T-helper 22 cell (primary cell): ENCODE data around the gene DMXL1.

ENCODE experiments used
- DNase-seq: peaks from one replicate; pipeline ENCODE4 v3.0.0-alpha.2; 2020; ENCODE audit warnings: low read depth

Gene DMXL1

GRCh38 chr5:119289438-119290044 is 218.7 kb downstream of the DMXL1 start:
- no peak for DNase-seq

GRCh38 chr5:119290161-119290569 is 219.3 kb downstream of the DMXL1 start:
- no peak for DNase-seq

- DNase-seq = no peak
These were observed 219.7 kb downstream of the DMXL1 start for GRCh38 chr5:119290607-119291006.

DNA sequence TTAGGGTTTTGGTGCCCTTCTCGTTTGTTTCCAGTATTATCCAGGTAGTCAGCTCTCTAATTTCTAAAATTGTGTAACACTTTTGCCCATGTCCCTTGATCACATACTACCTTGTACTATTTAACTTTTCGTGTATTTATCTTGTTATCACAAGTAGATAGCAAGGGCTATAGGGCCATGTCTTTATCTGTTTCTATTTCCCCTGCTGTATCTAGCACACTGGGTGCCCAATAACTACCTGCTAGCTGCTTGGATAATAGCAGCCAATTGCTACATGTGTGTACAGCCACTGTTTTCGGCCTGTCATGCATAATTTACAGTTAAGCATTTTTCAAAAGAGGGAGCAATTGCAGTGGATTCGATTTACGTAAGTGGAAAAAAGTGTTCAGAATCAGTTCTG is 220.2 kb downstream of the DMXL1 start:
- no peak for DNase-seq

DNA sequence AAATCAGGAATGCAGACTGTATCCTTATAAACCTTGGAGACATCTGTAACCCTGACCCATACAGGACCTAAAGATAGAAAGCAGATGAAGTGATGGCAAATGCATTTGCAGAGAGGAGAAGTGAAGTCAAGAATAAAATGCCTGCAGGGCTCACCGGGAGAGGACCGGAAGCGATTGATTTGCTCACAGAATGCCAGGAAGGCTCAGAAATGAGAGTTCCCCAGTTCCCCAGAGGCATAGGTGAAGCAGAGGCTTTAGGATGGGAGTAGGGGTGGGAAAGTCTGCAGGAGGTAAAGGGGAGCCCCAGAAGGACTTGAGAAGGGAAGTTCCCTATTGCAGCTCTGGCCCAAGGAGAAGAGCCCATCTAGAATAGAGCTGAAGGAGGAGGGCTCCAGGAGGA is 221.0 kb downstream of the DMXL1 start:
- DNase-seq = no peak

DNA sequence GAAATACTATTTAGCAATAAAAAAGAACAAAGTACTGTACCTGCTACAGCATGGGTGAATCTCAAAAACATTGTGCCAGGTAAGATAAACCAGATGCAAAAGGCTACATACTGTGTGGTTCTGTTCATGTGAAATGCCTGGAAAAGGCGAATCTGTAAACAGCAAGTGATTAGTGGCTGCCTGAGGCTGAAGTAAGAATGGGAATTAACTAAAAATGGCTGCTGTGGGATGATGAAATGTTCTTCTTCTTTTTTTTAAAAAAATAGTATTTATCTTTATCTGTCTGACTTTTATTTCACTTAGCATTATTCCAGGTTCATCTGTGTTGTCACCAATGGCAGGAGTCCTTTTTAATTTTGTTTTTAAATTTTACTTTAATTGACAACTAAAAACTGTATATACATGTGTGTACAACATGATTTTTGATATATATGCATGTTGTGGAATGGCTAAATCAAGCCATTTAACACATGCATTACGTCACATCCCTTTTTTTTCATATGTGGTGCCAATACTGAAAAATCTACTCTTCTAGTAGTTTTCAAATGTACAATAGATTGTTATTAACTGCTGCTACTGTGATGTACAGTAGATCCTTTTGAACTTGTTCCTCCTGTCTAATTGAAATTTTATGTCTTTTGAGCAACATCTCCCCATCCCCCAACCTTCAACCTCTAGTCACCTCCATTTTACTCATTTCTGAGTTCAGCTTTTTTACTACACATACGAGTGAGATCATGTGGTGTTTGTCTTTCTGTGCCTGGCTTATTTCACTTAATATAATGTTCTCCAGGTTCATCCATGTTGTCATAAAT is 222.0 kb downstream of the DMXL1 start:
- DNase-seq = no peak

DNA sequence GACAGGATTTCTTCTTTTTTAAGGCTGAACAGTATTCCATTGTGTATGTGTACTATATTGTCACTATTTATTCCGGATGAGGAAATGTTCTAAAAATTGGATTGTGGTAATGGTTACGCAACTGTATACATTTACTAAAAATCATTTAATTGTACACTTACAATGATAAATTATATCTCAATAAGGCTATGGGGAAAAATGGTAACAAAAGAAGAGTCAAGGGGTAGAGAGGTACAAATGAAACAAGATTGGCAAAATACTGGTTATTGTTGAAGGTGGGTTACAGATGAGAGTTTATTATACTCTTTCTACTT is 222.6 kb downstream of the DMXL1 start:
- no peak for DNase-seq
